GM12892 (cell line): ENCODE measurements around the gene DLL4.

Experiments used
- POLR2A ChIP-seq: IDR thresholded peaks from 2 replicates; pipeline ENCODE4 v1.6.1; 2011; ENCODE audit warnings: low read depth, low read length, control low read depth
- POLR2AphosphoS5 ChIP-seq: IDR thresholded peaks from 2 replicates; pipeline ENCODE4 v1.6.1; 2011; ENCODE audit warnings: low read depth, low read length, control low read depth
- TAF1 ChIP-seq: IDR thresholded peaks from 2 replicates; pipeline ENCODE4 v1.6.1; 2011; ENCODE audit warnings: low read depth, mild to moderate bottlenecking, control low read depth, low read length, borderline replicate concordance

- TF ChIP-seq POLR2A (no peak), TAF1 (no peak), POLR2AphosphoS5 (no peak)
Measured at GRCh38 chr15:40964634-40965033, 35.5 kb downstream of the DLL4 start.
